ENCODE data around the gene ZBTB42.

DNA sequence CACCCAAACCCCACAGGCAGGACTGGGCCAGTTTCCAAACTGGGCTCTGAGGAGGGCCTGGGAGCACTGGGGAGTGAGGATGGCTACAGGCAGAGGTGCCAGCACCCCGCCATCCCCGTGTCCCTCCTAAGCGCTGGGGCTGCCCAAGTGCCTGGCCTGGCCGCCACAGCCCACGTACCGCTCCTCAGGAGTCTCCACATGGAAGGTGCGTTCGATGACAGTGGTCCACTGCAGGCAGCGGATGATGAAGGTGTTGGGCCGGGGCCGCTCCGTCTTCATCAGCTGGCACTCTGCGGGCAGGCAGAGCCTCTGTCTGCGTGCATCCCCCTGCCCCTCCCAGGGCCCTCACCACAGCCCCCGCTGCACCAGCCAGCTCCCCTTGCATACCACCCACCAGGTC lies 24.4 kb upstream of the ZBTB42 start:
- TF ChIP-seq, protein P1, sequence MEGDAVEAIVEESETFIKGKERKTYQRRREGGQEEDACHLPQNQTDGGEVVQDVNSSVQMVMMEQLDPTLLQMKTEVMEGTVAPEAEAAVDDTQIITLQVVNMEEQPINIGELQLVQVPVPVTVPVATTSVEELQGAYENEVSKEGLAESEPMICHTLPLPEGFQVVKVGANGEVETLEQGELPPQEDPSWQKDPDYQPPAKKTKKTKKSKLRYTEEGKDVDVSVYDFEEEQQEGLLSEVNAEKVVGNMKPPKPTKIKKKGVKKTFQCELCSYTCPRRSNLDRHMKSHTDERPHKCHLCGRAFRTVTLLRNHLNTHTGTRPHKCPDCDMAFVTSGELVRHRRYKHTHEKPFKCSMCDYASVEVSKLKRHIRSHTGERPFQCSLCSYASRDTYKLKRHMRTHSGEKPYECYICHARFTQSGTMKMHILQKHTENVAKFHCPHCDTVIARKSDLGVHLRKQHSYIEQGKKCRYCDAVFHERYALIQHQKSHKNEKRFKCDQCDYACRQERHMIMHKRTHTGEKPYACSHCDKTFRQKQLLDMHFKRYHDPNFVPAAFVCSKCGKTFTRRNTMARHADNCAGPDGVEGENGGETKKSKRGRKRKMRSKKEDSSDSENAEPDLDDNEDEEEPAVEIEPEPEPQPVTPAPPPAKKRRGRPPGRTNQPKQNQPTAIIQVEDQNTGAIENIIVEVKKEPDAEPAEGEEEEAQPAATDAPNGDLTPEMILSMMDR (IDR thresholded peaks at IDR 0.05), result no peak
- TF ChIP-seq POLR2A (IDR thresholded peaks at IDR 0.05) (no peak), POLR2AphosphoS5 (IDR thresholded peaks at IDR 0.05) (no peak)
